K562 (cell line): Measurements from ENCODE around the gene KIF1A. TPM values are rescaled to one million over a fixed set of nuclear protein-coding genes. Genes with fewer than 3 reads are reported as not detected.

Experiments used
- polyA plus RNA-seq, 8 experiments: library from polyadenylated mRNA; depleted of rRNA in 4 of 8; stranded (reverse) in 5 of 8; unstranded in 3 of 8; fragments of >200 nt; fragmentation: Nextera tagmentation in 2 of 8; fragmentation: Illumina TruSeq in 1 of 8; extraction: Ambion mirVana in 2 of 8; extraction: Trizol in 1 of 8; gene quantifications; 2 replicates each; pipeline versions ENCODE4 v1.2.1 to v1.2.3, GENCODE V29; 2011 to 2014; ENCODE audit warnings: inconsistent platforms in 1 of 8, missing spikeins in 1 of 8
- total RNA-seq, 7 experiments: library from RNA; depleted of rRNA in 6 of 7; stranded (reverse); fragments of >200 nt in 6 of 7; fragmentation: Illumina TruSeq in 2 of 7; extraction: Trizol in 2 of 7; gene quantifications; 2 replicates each; pipeline versions ENCODE4 v1.2.1 to v1.2.3, GENCODE V29; 2011 to 2021; ENCODE audit warnings: low replicate concordance in 1 of 7
- TF ChIP-seq, protein P1 (sequence below), 2 experiments: fragments of 450-650 bp; formaldehyde crosslinking in 1 of 2; IDR thresholded peaks; 2 replicates each; pipeline versions ENCODE4 v1.4.0 to v1.6.1; 2014 to 2020; ENCODE audit warnings: mild to moderate bottlenecking in 2 of 2, borderline replicate concordance in 1 of 2, low read depth in 1 of 2

KIF1A gene
- total and polyA plus RNA-seq, 9 of the 15 experiments (the other 6 are each of a cell fraction or from before 2014, with no cell fraction given) = 0.07 to 1.4 (median 0.45) TPM; not detected in 2

GRCh38 chr2:240722376-240722775, 97.6 kb downstream of the KIF1A start (continued):
- TF ChIP-seq, protein P1, sequence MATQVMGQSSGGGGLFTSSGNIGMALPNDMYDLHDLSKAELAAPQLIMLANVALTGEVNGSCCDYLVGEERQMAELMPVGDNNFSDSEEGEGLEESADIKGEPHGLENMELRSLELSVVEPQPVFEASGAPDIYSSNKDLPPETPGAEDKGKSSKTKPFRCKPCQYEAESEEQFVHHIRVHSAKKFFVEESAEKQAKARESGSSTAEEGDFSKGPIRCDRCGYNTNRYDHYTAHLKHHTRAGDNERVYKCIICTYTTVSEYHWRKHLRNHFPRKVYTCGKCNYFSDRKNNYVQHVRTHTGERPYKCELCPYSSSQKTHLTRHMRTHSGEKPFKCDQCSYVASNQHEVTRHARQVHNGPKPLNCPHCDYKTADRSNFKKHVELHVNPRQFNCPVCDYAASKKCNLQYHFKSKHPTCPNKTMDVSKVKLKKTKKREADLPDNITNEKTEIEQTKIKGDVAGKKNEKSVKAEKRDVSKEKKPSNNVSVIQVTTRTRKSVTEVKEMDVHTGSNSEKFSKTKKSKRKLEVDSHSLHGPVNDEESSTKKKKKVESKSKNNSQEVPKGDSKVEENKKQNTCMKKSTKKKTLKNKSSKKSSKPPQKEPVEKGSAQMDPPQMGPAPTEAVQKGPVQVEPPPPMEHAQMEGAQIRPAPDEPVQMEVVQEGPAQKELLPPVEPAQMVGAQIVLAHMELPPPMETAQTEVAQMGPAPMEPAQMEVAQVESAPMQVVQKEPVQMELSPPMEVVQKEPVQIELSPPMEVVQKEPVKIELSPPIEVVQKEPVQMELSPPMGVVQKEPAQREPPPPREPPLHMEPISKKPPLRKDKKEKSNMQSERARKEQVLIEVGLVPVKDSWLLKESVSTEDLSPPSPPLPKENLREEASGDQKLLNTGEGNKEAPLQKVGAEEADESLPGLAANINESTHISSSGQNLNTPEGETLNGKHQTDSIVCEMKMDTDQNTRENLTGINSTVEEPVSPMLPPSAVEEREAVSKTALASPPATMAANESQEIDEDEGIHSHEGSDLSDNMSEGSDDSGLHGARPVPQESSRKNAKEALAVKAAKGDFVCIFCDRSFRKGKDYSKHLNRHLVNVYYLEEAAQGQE (IDR thresholded peaks at IDR 0.05; ENCODE audit: borderline replicate concordance) = no peak
- TF ChIP-seq, protein P1 (CRISPR knock-in tag; IDR thresholded peaks at IDR 0.05; ENCODE audit: low read depth) = no peak
